GM12865 (cell line): ENCODE measurements around the gene MRPL9.
"Not testable (repeated sequence)": the region's sequence is repeated elsewhere in the genome, so short reads cannot be mapped to it uniquely, and the experiment has no call there.

Source experiments
- DNase-seq: peaks from one replicate; pipeline ENCODE4 v3.0.0; 2010; ENCODE audit warnings: low read depth
- H3K4me3 ChIP-seq: 2 replicates; pipeline ENCODE4 v1.5.1; 2011; ENCODE audit warnings: mild to moderate bottlenecking, low read depth, low read length, control low read depth
- CTCF ChIP-seq: IDR thresholded peaks from 2 replicates; pipeline ENCODE4 v1.5.1; 2011; ENCODE audit warnings: low read length, control low read depth, low read depth, inconsistent platforms; ENCODE audit not compliant: insufficient read depth; ENCODE audit errors: missing control alignments

Gene MRPL9

GRCh38 chr1:151756291-151756690 is 7.0 kb downstream of the MRPL9 start:
- no peak overlapping the region for H3K4me3 ChIP-seq
- no peak for DNase-seq
- TF ChIP-seq CTCF, result no peak

- no peak for DNase-seq
- no peak overlapping the region for H3K4me3 ChIP-seq
- no peak for TF ChIP-seq CTCF
These were observed 21.8 kb downstream of the MRPL9 start for GRCh38 chr1:151741516-151741915.

GRCh38 chr1:151739590-151740355 is 23.5 kb downstream of the MRPL9 start:
- H3K4me3 ChIP-seq, result no peak overlapping the region
- TF ChIP-seq CTCF, result no peak
- DNase-seq, result no peak

- TF ChIP-seq CTCF, result no peak
- H3K4me3 ChIP-seq, result no peak overlapping the region
- no peak for DNase-seq
These were observed 25.8 kb downstream of the MRPL9 start for GRCh38 chr1:151737479-151737878.

- no peak overlapping the region for H3K4me3 ChIP-seq
- no peak for TF ChIP-seq CTCF
- DNase-seq, result no peak
These were observed 26.3 kb downstream of the MRPL9 start for GRCh38 chr1:151737026-151737425.

- not testable (repeated sequence) for DNase-seq
These were observed 29.3 kb downstream of the MRPL9 start for GRCh38 chr1:151733995-151734394.

GRCh38 chr1:151733126-151733525 is 30.2 kb downstream of the MRPL9 start:
- no peak for DNase-seq
- TF ChIP-seq CTCF, result no peak
- H3K4me3 ChIP-seq, result no peak overlapping the region

More at GRCh38 chr1:151733995-151734394, 29.3 kb downstream of the MRPL9 start:
- not testable (repeated sequence) for H3K4me3 ChIP-seq

- H3K4me3 ChIP-seq, result no peak overlapping the region
- no peak for DNase-seq
- TF ChIP-seq CTCF, result no peak
These were observed 33.4 kb downstream of the MRPL9 start for GRCh38 chr1:151729966-151730291.
